ENCODE results near the gene PPP2R2C. TPM values are rescaled to one million over a fixed set of nuclear protein-coding genes. Genes with fewer than 3 reads are reported as not detected.

The PPP2R2C gene
- total and polyA plus RNA-seq, 2 experiments from 2014 or later, result 1.3 to 9.2 TPM

DNA sequence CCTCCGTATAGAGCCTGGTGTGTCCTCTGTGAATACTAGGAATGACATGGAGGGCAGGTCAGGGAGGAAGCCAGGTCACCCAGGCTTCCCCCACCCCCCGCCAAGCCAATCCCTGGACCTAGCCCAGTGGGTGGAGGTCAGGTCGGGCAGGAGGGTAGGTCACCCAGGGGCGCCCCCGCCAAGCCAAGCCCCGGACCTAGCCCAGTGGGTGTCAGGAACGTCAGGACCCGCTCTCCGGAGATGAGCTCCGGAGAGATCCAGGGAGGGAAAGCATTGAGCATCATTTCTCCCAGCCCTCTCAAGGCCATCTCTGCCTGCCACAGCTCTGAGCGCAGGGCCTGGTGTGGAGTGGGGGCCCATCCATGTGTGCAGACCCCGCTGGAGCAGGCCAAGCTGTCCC is 154.2 kb downstream of the PPP2R2C start:
- Histone ChIP-seq H3K79me2 (replicated peaks; ENCODE audit: insufficient read depth) (no peaks in the 10 kb centered on the region), H3K4me2 (no peak overlapping the region), H3K36me3 (ENCODE audit: insufficient read depth) (no peaks in the 10 kb centered on the region), H3K9me2 (ENCODE audit: insufficient read depth) (no peaks in the 10 kb centered on the region), H3F3A (replicated peaks; ENCODE audit: low read depth) (no peaks in the 10 kb centered on the region), H3K4me1 (ENCODE audit: insufficient read depth) (no peaks in the 10 kb centered on the region), H3K4me3 (no peak overlapping the region), H3K27me3 (ENCODE audit: insufficient read depth) (no peaks in the 10 kb centered on the region), H3K27ac (ENCODE audit: low read depth) (no peak overlapping the region), H4K20me1 (replicated peaks; ENCODE audit: insufficient read depth) (no peaks in the 10 kb centered on the region), H2AFZ (no peak overlapping the region)
- Mint-ChIP-seq H3K27me3 (ENCODE audit: insufficient read depth, low read depth, poor library complexity) (peaks cover 20% of the 10 kb centered on the region), H3K36me3 (ENCODE audit: low read depth) (no peaks in the 10 kb centered on the region), H3K27ac (no peak overlapping the region), H3K4me3 (no peak overlapping the region), H3K4me1 (peaks cover 2% of the 10 kb centered on the region; the same call in 2 of the 3 replicates), H3K9me3 (peaks cover 3% of the 10 kb centered on the region; the same call in 1 of the 3 replicates)
- ATAC-seq, result no peak
- no peak for TF ChIP-seq CREB1 (CRISPR knock-in tag; IDR thresholded peaks at IDR 0.05; ENCODE audit: low read depth)
- TF ChIP-seq NANOG (IDR thresholded peaks at IDR 0.05; ENCODE audit: borderline replicate concordance), result no peak
- TF ChIP-seq, protein P1, sequence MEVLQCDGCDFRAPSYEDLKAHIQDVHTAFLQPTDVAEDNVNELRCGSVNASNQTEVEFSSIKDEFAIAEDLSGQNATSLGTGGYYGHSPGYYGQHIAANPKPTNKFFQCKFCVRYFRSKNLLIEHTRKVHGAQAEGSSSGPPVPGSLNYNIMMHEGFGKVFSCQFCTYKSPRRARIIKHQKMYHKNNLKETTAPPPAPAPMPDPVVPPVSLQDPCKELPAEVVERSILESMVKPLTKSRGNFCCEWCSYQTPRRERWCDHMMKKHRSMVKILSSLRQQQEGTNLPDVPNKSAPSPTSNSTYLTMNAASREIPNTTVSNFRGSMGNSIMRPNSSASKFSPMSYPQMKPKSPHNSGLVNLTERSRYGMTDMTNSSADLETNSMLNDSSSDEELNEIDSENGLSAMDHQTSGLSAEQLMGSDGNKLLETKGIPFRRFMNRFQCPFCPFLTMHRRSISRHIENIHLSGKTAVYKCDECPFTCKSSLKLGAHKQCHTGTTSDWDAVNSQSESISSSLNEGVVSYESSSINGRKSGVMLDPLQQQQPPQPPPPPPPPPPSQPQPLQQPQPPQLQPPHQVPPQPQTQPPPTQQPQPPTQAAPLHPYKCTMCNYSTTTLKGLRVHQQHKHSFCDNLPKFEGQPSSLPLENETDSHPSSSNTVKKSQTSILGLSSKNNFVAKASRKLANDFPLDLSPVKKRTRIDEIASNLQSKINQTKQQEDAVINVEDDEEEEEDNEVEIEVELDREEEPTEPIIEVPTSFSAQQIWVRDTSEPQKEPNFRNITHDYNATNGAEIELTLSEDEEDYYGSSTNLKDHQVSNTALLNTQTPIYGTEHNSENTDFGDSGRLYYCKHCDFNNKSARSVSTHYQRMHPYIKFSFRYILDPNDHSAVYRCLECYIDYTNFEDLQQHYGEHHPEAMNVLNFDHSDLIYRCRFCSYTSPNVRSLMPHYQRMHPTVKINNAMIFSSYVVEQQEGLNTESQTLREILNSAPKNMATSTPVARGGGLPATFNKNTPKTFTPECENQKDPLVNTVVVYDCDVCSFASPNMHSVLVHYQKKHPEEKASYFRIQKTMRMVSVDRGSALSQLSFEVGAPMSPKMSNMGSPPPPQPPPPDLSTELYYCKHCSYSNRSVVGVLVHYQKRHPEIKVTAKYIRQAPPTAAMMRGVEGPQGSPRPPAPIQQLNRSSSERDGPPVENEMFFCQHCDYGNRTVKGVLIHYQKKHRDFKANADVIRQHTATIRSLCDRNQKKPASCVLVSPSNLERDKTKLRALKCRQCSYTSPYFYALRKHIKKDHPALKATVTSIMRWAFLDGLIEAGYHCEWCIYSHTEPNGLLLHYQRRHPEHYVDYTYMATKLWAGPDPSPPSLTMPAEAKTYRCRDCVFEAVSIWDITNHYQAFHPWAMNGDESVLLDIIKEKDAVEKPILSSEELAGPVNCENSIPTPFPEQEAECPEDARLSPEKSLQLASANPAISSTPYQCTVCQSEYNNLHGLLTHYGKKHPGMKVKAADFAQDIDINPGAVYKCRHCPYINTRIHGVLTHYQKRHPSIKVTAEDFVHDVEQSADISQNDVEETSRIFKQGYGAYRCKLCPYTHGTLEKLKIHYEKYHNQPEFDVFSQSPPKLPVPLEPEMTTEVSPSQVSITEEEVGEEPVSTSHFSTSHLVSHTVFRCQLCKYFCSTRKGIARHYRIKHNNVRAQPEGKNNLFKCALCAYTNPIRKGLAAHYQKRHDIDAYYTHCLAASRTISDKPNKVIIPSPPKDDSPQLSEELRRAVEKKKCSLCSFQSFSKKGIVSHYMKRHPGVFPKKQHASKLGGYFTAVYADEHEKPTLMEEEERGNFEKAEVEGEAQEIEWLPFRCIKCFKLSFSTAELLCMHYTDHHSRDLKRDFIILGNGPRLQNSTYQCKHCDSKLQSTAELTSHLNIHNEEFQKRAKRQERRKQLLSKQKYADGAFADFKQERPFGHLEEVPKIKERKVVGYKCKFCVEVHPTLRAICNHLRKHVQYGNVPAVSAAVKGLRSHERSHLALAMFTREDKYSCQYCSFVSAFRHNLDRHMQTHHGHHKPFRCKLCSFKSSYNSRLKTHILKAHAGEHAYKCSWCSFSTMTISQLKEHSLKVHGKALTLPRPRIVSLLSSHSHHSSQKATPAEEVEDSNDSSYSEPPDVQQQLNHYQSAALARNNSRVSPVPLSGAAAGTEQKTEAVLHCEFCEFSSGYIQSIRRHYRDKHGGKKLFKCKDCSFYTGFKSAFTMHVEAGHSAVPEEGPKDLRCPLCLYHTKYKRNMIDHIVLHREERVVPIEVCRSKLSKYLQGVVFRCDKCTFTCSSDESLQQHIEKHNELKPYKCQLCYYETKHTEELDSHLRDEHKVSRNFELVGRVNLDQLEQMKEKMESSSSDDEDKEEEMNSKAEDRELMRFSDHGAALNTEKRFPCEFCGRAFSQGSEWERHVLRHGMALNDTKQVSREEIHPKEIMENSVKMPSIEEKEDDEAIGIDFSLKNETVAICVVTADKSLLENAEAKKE (CRISPR knock-in tag; IDR thresholded peaks at IDR 0.05), result no peak
- TF ChIP-seq, protein P2, sequence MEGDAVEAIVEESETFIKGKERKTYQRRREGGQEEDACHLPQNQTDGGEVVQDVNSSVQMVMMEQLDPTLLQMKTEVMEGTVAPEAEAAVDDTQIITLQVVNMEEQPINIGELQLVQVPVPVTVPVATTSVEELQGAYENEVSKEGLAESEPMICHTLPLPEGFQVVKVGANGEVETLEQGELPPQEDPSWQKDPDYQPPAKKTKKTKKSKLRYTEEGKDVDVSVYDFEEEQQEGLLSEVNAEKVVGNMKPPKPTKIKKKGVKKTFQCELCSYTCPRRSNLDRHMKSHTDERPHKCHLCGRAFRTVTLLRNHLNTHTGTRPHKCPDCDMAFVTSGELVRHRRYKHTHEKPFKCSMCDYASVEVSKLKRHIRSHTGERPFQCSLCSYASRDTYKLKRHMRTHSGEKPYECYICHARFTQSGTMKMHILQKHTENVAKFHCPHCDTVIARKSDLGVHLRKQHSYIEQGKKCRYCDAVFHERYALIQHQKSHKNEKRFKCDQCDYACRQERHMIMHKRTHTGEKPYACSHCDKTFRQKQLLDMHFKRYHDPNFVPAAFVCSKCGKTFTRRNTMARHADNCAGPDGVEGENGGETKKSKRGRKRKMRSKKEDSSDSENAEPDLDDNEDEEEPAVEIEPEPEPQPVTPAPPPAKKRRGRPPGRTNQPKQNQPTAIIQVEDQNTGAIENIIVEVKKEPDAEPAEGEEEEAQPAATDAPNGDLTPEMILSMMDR (conservative IDR thresholded peaks at IDR 0.05; ENCODE audit: low read depth in 2 of 2), result no peak
- no peak for TF ChIP-seq ETS1 (IDR thresholded peaks at IDR 0.05)
- TF ChIP-seq POLR2AphosphoS5 (IDR thresholded peaks at IDR 0.05; ENCODE audit: low read depth), result no peak
- no peak for TF ChIP-seq EZH2phosphoT487 (IDR thresholded peaks at IDR 0.05; ENCODE audit: unreplicated experiment)
- DNase-seq (ENCODE audit: low spot score), result no peak

Measured in GM23338 (cell line).